GM19193 (cell line): Measurements from ENCODE around the gene PCDHA12.
"Not testable (repeated sequence)": the region's sequence is repeated elsewhere in the genome, so short reads cannot be mapped to it uniquely, and the experiment has no call there.

Experiments
- POLR2A ChIP-seq: IDR thresholded peaks from 4 replicates; pipeline ENCODE4 v1.6.1; 2011; ENCODE audit not compliant: insufficient read depth, insufficient read length; ENCODE audit errors: extremely low read depth

PCDHA12 gene, protein sequence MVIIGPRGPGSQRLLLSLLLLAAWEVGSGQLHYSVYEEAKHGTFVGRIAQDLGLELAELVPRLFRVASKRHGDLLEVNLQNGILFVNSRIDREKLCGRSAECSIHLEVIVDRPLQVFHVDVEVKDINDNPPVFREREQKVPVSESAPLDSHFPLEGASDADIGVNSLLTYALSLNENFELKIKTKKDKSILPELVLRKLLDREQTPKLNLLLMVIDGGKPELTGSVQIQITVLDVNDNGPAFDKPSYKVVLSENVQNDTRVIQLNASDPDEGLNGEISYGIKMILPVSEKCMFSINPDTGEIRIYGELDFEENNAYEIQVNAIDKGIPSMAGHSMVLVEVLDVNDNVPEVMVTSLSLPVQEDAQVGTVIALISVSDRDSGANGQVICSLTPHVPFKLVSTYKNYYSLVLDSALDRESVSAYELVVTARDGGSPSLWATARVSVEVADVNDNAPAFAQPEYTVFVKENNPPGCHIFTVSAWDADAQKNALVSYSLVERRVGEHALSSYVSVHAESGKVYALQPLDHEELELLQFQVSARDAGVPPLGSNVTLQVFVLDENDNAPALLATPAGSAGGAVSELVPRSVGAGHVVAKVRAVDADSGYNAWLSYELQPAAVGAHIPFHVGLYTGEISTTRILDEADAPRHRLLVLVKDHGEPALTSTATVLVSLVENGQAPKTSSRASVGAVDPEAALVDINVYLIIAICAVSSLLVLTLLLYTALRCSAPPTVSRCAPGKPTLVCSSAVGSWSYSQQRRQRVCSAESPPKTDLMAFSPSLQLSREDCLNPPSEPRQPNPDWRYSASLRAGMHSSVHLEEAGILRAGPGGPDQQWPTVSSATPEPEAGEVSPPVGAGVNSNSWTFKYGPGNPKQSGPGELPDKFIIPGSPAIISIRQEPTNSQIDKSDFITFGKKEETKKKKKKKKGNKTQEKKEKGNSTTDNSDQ

DNA sequence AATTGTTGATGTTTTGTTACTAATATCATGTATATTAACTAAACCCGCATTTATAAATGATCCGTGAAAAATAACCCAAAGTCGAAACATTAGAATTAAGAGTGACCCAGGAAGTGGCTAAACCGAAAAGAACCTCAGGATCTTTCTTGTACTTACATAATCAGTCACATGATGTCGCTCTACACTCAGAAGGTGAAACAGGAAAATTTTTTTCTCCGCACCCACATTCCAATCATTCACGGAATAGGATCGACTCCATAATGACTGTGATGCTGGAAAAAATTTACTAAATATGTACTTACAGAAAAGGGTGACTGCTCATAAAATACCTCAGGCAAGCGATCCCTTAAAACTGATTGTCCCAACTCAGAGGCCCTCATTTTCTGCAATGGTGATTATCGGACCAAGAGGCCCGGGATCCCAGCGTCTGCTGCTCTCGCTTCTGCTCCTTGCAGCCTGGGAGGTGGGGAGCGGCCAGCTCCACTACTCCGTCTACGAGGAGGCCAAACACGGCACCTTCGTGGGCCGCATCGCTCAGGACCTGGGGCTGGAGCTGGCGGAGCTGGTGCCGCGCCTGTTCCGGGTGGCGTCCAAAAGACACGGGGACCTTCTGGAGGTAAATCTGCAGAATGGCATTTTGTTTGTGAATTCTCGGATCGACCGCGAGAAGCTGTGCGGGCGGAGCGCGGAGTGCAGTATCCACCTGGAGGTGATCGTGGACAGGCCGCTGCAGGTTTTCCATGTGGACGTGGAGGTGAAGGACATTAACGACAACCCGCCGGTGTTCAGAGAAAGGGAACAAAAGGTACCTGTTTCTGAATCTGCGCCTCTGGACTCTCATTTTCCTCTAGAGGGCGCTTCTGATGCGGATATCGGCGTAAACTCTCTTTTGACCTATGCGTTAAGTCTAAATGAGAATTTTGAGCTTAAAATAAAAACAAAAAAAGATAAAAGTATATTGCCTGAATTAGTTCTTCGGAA, at the start of gene PCDHA12:
PCDHA12 (plus strand) TSS at position 224 of the 981 bp plus-strand sequence; CDS start at position 389, 165 bp downstream.
- no peak for TF ChIP-seq POLR2A

DNA sequence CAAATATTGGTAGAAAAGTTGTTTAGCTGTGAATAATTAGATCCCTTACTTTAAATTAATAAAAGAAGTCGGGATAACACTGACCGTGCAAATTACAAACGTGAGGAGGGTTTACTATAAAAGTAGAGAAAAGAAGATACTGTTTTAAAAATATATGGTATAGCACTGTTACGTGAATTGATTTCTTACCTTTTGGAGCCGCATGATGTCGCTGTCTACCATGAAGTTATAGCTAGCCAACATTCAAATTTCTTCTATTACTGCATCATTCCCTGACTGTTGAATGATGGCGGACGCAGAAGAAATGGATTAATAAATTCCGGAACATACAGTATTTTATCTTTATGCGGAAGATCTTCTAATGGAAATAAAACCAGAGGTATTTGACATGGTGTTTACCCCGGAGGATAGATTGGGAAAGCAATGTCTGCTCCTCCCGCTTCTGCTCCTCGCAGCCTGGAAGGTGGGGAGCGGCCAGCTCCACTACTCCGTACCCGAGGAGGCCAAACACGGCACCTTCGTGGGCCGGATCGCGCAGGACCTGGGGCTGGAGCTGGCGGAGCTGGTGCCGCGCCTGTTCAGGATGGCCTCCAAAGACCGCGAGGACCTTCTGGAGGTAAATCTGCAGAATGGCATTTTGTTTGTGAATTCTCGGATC, 47.3 kb upstream of the PCDHA12 start, which contains the start of gene PCDHA6:
PCDHA6 (plus strand) TSS at position 257 of the 658 bp plus-strand sequence; CDS start at position 389, 132 bp downstream.
- TF ChIP-seq POLR2A = no peak

DNA sequence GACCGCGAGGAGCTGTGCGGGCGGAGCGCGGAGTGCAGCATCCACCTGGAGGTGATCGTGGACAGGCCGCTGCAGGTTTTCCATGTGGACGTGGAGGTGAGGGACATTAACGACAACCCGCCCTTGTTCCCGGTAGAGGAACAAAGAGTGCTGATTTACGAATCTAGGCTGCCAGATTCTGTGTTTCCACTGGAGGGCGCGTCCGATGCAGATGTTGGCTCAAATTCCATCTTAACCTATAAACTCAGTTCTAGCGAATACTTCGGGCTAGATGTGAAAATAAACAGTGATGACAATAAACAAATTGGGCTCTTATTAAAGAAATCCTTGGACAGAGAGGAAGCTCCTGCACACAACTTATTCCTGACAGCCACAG, 46.8 kb upstream of the PCDHA12 start:
- no peak for TF ChIP-seq POLR2A

DNA sequence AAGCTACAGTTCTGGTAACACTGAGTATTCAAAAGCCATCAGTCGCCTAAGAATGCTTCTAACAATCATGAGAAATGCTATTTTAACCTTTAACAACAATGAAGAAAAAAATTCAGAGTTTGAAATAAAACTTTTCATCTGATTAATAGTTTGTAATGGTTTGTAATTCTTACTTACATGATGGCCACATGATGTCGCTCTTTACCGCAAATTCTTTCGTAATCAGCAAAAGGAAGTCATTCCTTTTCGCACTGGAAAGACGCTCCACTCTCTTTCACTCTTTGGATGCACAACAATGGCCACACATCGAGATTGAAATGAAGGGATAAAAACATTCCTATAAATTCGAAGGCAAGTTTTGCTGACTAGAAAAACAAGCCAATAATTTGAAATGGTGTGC, 41.1 kb upstream of the PCDHA12 start, which contains the start of gene PCDHA7:
PCDHA7 (plus strand) TSS at position 277 of the 400 bp plus-strand sequence; CDS start at position 392, 115 bp downstream.
- TF ChIP-seq POLR2A = no peak

DNA sequence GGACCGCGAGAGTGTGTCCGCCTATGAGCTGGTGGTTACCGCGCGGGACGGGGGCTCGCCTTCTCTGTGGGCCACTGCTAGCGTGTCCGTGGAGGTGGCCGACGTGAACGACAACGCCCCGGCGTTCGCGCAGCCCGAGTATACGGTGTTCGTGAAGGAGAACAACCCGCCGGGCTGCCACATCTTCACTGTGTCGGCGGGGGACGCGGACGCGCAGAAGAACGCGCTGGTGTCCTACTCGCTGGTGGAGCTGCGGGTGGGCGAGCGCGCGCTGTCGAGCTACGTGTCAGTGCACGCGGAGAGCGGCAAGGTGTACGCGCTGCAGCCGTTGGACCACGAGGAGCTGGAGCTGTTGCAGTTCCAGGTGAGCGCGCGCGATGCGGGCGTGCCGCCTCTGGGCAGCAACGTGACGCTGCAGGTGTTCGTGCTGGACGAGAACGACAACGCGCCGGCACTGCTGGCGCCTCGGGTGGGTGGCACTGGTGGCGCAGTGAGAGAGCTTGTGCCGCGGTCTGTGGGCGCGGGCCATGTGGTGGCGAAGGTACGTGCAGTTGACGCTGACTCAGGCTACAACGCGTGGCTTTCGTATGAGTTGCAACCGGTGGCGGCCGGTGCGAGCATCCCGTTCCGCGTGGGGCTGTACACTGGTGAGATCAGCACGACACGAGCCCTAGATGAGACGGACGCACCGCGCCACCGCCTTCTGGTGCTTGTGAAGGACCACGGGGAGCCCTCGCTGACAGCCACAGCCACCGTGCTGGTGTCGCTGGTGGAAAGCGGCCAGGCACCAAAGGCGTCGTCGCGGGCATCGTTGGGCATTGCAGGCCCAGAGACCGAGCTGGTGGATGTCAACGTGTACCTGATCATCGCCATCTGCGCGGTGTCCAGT, 39.2 kb upstream of the PCDHA12 start:
- TF ChIP-seq POLR2A = no peak

DNA sequence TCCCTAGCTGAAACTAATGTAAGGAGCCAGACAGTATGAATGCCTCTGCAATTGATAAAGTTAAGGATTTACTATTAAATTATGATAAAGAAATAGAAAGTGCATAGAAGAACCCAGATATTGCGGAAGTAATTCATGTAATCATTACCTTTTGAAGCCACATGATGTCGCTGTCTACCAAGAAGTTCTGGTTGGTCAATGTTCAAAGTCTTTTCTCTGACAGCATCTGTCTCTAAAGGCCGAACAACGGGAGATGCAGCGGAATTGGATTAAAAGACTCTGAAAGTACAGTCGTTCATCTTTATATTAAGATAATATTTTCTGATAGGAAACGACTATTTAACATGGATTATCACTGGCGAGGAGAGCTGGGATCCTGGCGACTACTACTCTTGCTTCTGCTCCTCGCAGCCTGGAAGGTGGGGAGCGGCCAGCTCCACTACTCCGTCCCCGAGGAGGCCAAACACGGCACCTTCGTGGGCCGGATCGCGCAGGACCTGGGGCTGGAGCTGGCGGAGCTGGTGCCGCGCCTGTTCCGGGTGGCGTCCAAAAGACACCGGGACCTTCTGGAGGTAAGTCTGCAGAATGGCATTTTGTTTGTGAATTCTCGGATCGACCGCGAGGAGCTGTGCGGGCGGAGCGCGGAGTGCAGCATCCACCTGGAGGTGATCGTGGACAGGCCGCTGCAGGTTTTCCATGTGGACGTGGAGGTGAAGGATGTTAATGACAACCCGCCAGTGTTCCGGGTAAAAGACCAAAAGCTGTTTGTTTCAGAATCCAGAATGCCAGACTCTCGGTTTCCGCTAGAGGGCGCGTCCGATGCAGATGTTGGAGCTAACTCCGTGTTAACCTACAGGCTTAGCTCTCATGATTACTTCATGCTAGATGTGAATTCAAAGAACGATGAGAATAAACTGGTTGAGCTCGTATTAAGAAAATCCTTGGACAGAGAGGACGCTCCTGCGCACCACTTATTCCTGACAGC, 33.8 kb upstream of the PCDHA12 start, which contains the start of gene PCDHA8:
PCDHA8 (plus strand) TSS at position 210 of the 985 bp plus-strand sequence; CDS start at position 345, 135 bp downstream.
- TF ChIP-seq POLR2A = no peak

DNA sequence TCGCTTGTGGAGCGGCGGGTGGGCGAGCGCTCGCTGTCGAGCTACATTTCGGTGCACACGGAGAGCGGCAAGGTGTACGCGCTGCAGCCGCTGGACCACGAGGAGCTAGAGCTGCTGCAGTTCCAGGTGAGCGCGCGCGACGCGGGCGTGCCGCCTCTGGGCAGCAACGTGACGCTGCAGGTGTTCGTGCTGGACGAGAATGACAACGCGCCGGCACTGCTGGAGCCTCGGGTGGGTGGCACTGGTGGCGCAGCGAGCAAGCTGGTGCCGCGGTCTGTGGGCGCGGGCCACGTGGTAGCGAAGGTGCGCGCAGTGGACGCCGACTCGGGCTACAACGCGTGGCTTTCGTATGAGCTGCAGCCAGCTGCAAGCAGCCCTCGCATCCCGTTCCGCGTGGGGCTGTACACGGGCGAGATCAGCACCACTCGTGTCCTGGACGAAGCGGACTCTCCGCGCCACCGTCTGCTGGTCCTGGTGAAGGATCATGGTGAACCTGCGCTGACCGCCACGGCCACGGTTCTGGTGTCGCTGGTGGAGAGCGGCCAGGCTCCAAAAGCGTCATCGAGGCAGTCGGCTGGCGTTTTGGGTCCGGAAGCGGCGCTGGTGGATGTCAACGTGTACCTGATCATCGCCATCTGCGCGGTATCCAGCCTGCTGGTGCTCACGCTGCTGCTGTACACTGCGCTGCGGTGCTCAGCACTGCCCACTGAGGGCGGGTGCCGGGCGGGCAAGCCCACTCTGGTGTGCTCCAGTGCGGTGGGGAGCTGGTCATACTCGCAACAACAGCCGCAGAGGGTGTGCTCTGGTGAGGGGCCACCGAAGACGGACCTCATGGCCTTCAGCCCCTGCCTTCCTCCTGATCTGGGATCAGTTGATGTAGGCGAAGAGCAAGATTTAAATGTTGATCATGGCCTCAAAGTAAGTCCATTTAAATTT, 32.0 kb upstream of the PCDHA12 start:
- TF ChIP-seq POLR2A = no peak

DNA sequence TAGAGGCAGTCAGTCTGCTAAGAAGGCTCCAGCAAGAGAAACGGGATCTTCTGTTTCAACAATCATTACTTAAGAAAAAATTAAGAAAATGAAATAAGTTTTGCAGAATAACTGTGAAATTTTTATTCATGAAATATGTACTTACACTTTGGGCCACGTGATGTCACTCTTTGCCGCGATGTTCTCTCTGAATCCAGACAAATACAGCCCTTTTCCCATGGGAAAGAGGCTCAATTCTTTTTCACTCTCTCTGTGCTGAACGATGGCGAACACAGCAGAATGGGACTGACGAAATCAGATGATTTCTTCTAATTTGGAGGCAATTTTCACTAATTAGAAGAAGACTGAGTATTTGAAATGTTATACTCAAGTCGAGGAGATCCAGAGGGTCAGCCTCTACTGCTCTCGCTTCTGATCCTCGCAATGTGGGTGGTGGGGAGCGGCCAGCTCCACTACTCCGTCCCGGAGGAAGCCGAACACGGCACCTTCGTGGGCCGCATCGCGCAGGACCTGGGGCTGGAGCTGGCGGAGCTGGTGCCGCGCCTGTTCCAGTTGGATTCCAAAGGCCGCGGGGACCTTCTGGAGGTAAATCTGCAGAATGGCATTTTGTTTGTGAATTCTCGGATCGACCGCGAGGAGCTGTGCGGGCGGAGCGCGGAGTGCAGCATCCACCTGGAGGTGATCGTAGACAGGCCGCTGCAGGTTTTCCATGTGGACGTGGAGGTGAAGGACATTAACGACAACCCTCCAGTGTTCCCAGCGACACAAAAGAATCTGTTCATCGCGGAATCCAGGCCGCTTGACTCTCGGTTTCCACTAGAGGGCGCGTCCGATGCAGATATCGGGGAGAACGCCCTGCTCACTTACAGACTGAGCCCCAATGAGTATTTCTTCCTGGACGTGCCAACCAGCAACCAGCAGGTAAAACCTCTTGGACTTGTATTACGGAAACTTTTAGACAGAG, 26.7 kb upstream of the PCDHA12 start, which contains the start of gene PCDHA9:
PCDHA9 (plus strand) TSS at position 244 of the 964 bp plus-strand sequence; CDS start at position 358, 114 bp downstream.
- TF ChIP-seq POLR2A = not testable (repeated sequence)
